ENCODE measurements around the gene SPR.

SPR gene

GRCh38 chr2:72915320-72915906, 28.2 kb downstream of the SPR start:
- FAIRE-seq (no peak), DNase-seq (ENCODE audit: insufficient read length, low spot score) (no peak)

DNA sequence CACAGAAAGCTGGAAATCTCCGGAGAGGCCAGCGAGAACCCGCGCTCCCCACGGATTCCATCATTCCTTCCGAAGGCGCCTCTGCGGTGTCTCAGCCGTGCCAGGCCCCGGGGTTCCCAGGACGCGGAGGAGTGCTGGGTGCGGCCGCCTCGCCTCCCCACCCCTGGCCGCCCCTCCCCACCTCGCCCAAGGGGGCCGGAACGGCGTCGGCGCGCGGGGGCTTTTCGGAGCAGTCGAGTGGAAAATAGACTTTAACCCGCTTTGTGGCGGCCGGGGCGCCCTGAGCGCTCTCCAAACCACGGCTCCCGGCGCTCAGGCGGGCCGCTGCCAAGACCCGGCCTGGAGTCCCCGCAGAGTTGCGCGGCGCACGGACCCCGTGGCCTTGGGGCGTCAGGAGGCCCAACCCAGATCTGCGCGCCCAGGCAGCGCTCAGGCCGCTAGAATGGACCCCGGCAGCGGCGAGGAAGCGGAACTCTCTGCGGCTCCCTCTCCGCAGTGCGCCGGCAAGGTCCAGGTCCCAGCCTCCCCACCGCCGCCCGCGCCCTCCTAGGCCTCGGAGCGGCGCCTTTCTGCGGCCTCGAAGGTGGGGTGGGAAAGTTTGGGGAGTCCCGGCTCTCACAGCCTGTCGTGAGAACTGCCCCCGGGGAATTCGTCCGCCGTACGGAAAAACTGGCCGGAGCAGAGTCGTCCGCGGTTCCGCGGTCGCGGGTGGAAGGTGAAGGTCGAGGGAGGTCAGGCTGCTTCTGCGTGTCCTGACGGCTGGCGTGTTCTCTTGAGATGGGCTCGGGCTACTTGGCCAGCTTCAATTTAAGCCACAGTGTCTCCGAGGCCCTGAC, 28.9 kb downstream of the SPR start:
- DNase-seq (ENCODE audit: insufficient read length, low spot score) (no peak), FAIRE-seq (no peak)

GRCh38 chr2:72916743-72917137, 29.5 kb downstream of the SPR start:
- no peak for DNase-seq (ENCODE audit: insufficient read length, low spot score)

DNA sequence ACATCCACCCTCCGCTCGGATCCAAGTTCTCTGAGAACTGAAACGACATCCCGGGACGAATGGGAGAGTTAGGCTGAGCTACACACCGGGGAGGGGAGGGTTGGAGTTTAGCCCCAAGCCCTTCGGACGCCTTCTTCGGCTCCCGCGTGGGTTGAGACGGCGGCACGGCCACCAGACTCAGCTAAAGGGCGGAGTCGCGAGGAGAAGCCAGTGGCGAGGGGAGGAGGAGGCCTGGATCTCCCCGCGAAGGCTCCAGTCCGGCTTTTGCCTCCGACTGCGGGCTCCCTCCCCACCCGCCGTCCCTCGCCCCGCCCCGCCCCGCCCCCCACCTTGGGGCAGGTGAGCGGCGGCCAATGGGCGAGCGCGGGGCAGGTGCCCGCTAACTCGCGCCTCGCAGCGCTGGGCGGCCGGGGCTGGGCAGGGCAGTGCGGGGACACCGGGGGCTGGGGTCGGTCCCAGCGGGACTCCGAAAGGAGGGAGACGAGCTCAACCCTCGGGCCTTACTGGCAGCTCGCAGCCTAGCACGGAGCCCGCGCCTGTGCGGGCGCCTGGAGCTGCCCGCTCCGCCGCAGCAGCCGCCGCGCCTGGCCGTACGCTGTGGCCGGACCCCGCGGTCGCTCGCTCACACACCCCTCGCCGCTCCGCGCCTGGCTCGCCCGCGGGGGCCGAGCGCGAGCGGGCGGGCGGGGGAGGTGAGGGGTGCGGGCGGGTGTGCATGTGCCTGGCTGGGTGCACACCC, 30.1 kb downstream of the SPR start, which contains the start of gene EMX1:
Gene EMX1, plus strand, starts transcription at position 382 of the 739 bp plus-strand sequence. Its CDS starts 334 bp downstream, at position 716.
- DNase-seq (ENCODE audit: insufficient read length, low spot score) = no peak
- FAIRE-seq = no peak

More at GRCh38 chr2:72916743-72917137, 29.5 kb downstream of the SPR start:
- no peak for FAIRE-seq

DNA sequence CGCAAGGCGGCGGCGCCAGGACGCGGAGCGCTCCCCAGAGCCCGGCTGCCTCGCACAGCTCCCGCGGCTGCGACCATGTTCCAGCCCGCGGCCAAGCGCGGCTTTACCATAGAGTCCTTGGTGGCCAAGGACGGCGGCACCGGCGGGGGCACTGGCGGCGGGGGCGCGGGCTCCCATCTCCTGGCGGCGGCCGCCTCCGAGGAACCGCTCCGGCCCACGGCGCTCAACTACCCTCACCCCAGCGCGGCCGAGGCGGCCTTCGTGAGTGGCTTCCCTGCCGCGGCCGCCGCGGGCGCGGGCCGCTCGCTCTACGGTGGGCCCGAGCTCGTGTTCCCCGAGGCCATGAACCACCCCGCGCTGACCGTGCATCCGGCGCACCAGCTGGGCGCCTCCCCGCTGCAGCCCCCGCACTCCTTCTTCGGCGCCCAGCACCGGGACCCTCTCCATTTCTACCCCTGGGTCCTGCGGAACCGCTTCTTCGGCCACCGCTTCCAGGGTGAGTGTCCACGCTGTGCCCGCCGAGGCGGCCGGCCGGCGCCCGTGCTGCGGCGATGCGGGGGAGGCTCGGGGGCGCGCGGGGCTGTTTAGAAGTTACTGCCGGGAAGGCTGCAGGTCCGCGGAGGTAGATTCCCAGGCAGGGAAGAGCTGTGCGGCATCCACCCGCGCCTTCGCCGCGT, 30.8 kb downstream of the SPR start:
- no peak for FAIRE-seq
- no peak for DNase-seq (ENCODE audit: insufficient read length, low spot score)

- FAIRE-seq = no peak
- no peak for DNase-seq (ENCODE audit: insufficient read length, low spot score)
These were observed 32.5 kb downstream of the SPR start for GRCh38 chr2:72919414-72920317.

- FAIRE-seq (no peak), DNase-seq (ENCODE audit: insufficient read length, low spot score) (no peak)
These were observed 33.3 kb downstream of the SPR start for GRCh38 chr2:72920318-72921087.

DNA sequence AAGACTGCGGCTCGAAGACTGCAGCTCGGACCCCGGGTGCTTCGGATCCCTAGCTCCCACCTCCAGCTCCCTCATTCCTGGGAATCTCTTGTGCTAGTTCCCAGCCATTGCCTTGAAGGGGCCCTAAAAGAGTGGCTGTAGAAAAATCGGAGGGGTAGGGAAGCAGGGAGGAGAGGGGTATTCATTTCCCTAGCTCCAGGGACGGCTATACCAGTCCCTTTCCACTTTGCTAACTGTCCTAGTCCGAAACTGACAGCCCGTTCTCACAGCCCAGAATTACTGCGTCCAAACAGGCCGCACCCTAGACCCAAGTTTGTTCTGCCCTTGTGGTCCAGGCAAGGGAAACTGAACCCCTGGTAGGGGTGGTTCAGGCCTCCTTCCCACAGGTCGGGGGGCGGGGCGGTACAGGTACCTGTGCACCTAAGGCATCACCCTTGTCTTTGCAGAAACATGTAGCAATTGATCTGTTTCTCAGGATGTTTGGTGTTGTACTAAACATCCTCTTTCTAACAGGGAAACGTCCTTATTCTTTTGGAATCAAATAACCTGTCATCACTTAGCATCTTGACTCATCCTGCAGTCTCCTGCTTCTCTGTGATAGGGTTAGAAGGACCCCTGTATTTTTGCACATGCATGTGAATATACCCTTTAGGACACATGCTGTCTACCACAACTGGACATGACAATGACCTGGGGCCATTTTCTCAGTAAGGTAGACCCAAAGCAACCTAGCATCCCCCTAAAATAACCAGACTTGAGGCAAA, 34.1 kb downstream of the SPR start:
- DNase-seq (ENCODE audit: insufficient read length, low spot score) (no peak), FAIRE-seq (no peak)

DNA sequence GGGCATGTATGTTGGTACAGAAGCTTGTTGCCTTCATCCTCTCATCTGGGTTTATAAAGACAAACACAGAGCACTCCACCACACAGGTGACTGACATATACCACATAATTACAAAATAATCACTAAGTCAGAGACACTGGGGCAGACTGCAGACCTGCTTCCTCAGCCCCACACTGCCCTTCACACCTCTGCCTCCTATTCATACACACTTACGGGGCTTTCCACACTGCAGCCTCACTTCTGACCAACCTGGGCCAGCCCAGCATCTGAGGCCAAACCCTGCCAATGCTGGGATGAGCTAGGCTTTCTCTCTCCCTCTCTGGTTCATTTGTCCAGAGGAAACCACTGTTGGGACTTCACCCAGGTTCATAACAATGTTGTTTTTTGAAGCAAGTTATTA, 34.6 kb downstream of the SPR start:
- FAIRE-seq (no peak), DNase-seq (ENCODE audit: insufficient read length, low spot score) (no peak)

GRCh38 chr2:72923833-72924352, 36.7 kb downstream of the SPR start:
- DNase-seq (ENCODE audit: insufficient read length, low spot score) (no peak), FAIRE-seq (no peak)

DNA sequence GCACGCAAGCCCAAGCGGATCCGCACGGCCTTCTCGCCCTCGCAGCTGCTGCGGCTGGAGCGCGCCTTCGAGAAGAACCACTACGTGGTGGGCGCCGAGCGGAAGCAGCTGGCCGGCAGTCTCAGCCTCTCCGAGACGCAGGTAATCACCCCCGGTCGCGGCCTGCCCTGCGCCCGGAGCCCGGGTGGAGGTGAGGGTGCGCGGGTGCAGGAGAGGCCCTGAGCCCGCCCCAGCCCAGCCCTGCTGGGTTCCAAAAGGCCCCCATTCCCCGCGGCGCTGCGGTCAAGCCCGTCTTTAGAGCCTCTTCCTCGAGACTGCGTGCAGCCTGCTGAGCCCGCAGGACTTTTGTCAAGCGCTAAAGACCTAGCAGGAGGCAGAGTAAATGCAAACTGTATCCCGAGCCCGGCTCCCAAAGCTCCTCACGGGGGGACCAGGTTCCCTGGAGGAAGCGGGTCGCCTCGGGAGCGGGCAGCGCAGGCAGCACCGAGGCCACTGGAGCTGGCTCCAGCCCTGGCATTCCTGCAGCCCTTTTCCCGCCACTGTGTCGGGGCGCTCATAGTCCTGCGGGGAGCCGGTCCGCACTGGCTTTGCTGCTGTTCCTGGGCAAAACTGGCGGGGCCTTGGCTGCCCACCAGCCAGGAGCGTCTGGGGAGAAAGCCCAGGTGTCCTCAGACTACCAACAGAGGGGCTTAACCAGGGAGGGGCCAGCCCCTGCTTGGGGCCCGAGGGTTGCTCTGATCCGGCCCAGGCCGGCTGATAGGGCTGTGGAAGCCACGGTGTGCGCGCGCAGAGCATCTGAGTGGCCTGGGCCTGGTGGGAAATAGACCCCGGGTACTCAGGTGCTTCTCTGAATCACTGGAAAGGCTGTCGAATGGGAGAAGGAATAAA, 37.4 kb downstream of the SPR start:
- FAIRE-seq = no peak

DNA sequence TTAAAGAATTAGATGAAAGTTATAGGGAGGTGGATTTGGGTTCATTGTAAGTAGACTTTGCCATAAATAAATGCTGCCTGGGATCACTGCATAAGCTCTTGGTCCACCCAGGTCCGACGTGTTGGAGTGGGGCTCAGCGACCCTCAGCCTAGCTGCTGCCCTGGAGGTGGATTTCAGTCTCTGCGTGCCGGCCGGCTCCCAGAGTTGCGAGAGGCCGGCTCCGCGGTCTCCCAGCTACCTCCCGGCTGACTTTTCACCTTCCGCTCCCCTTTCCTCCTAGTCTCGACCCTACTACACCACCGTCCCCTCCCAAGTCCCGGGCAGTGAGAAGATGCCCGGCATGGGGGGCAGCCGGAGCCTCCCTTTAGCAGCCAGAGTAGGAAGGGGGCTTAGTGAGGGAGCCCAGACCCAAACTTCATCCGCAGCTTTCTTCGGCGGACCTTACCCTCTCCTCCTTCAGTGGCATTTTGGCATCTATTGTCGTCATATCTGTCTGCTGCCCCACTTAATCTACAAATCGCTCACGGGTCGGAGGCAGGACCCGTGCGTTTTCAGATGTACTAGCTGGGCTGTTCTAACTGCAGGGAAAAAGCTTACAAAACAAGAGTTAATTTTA, 38.2 kb downstream of the SPR start:
- FAIRE-seq (no peak), DNase-seq (ENCODE audit: insufficient read length, low spot score) (no peak)

More for the DNA sequence above, 37.4 kb downstream of the SPR start:
- DNase-seq (ENCODE audit: insufficient read length, low spot score) = no peak

DNA sequence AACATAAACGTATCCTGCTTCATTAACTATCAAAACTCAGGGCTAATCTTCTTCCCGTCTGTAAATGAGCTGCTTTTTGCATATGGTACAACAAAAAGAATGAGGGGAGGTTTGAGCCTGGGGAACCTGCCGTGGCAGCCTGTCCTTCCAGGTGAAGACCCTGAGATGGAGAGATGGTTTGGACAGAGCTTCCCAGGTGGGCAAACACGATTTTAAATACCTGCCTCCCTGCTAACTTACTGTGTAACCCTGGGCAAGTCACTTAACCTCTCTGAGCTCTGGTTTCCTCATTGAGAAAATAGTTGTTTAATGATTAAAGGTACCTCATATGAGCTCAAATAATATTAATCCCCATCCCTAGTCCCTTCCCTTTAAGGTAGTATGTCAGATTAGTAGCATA, 39.2 kb downstream of the SPR start:
- DNase-seq (ENCODE audit: insufficient read length, low spot score) (no peak), FAIRE-seq (no peak)

DNA sequence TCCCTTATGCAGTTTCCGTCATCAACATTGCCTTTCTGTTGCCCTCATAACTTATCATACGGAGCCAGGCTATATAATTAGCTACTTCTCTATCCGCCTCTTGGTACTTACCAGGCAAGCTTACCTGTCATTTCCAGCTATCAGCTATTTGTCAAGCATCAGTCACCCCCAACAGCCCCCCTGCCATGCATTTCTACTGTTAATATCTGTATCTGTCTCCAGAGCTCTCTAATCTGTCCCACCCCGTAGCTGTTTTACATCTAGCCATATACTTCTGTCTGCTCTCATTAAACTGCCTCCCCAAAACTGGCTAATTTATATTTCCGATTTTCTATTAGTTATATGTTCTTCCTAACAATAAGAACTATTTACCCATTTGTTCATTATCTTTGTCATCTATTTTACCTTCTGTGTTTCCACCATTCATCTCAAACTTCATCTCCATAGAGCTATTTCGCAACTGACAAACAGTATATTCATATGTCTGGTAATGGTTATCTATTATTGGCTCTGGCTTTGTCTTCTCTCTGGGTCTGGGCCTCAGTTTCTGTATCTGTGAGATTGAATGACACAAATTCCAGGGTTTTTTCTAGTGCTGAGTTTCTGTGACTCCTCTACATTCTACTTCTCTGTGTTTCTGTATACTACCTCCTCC, 39.7 kb downstream of the SPR start:
- FAIRE-seq (no peak), DNase-seq (ENCODE audit: insufficient read length, low spot score) (no peak)

DNA sequence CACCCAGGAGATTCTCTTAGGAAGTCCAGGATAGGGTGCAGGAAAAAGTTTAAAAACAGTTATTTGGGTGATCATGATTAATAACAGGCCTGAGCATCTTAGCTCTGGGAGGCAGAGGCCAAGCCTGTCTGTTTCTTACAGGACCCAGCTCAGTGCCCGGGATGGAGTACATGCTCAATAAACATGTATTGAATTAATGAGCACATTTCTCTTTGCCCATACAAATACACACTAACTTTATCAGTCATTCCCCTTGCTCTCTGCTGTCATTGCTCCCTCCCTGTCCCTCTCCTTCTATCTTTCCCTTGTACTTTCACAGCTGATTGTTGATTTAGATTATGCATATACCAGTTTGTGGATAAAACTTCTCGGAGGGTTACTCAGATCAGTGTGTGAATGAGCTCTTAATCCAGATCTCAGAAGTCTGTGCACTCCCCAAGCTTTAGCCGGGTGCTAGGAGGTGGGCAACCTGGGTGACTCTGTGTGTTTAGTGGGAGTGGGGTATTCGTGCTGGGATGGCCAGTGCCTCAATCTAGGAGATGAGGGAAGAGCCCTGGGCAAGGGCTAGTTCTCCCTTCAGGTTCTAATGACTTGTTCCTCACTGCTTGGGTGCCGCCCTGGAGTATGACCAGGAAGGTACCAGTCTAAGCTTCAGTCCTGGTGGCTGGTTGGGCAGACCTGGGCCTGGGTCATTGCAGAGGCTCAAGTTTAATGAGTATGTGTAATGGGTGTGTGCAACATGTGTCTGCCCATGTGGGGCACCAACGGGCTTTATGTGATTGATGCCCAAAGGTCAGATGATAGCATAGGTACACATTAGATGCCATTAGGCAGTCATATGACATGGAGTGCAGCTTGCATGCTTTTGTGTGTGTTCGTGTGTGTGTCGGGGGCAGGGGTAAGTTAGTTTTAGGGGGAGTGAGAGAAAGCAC, 40.7 kb downstream of the SPR start:
- DNase-seq (ENCODE audit: insufficient read length, low spot score) = no peak
- FAIRE-seq = no peak

All from HTR-8/SVneo (cell line).